HEK293 (cell line): ENCODE data around the gene WNT9B.

ENCODE experiments used
- CTCF ChIA-PET: fragments of 350-600 bp; formaldehyde crosslinking; extraction: SDS; loops from one replicate; lab custom pipeline; 2021; ENCODE audit warnings: antibody characterized with exemption; lab: Yijun Ruan, JAX
- POLR2A ChIA-PET: fragments of 300-600 bp; formaldehyde crosslinking; extraction: SDS; loops from one replicate; lab custom pipeline; 2020; ENCODE audit warnings: antibody characterized with exemption, inconsistent platforms; lab: Yijun Ruan, JAX
- H3K27ac ChIP-seq: fragments of 200-500 bp; sonication (Bioruptor generic); 2 replicates; pipeline ENCODE4 v1.5.1; 2014; ENCODE audit warnings: low read depth, low read length, control low read depth, inconsistent platforms; ENCODE audit errors: extremely low read depth
- H3K36me3 ChIP-seq, 2 experiments: fragments of 200-500 bp in 1 of 2; sonication (Bioruptor generic) in 1 of 2; 1 replicate in 1 of 2; 2 replicates in 1 of 2; pipeline ENCODE4 v1.5.1; 2014 to 2017; ENCODE audit warnings: inconsistent platforms in 2 of 2, low read length in 2 of 2; ENCODE audit not compliant: control insufficient read depth in 2 of 2, insufficient read depth in 1 of 2
- H3K4me1 ChIP-seq: fragments of 200-500 bp; sonication (Bioruptor generic); 2 replicates; pipeline ENCODE4 v1.5.1; 2014; ENCODE audit warnings: mild to moderate bottlenecking, low read length, inconsistent platforms; ENCODE audit not compliant: control insufficient read depth, insufficient read depth
- H3K4me3 ChIP-seq: 2 replicates; pipeline ENCODE4 v1.5.1; 2011; ENCODE audit warnings: low read depth, mild to moderate bottlenecking, control low read depth, low read length, moderate library complexity
- H3K9me3 ChIP-seq: fragments of 200-500 bp; sonication (Bioruptor generic); 2 replicates; pipeline ENCODE4 v1.5.1; 2014; ENCODE audit warnings: low read depth, low read length, inconsistent platforms; ENCODE audit not compliant: control insufficient read depth, insufficient read depth
- BCL11B ChIP-seq: fragments of 450-650 bp; formaldehyde crosslinking; IDR thresholded peaks from 2 replicates; pipeline ENCODE4 v1.5.1; 2016; ENCODE audit warnings: low read depth, missing biosample characterization, missing genetic modification characterization
- SP3 ChIP-seq: fragments of 450-650 bp; formaldehyde crosslinking; IDR thresholded peaks from 2 replicates; pipeline ENCODE4 v1.5.1; 2016; ENCODE audit warnings: missing biosample characterization, missing genetic modification characterization
- SP7 ChIP-seq: fragments of 450-650 bp; formaldehyde crosslinking; IDR thresholded peaks from 2 replicates; pipeline ENCODE4 v1.5.1; 2016; ENCODE audit warnings: missing biosample characterization, missing genetic modification characterization
- ZBTB20 ChIP-seq: fragments of 450-650 bp; formaldehyde crosslinking; IDR thresholded peaks from 2 replicates; pipeline ENCODE4 v1.5.1; 2016; ENCODE audit warnings: missing biosample characterization, missing genetic modification characterization
- ZFP3 ChIP-seq: fragments of 450-650 bp; formaldehyde crosslinking; IDR thresholded peaks from 2 replicates; pipeline ENCODE4 v1.5.1; 2016; ENCODE audit warnings: low read depth, missing biosample characterization, missing genetic modification characterization
- ZNF138 ChIP-seq: fragments of 450-650 bp; formaldehyde crosslinking; IDR thresholded peaks from 2 replicates; pipeline ENCODE4 v1.5.1; 2016; ENCODE audit warnings: missing biosample characterization, missing genetic modification characterization, borderline replicate concordance
- ZNF169 ChIP-seq: fragments of 450-650 bp; formaldehyde crosslinking; IDR thresholded peaks from 2 replicates; pipeline ENCODE4 v1.5.1; 2016; ENCODE audit warnings: missing biosample characterization, missing genetic modification characterization
- ZNF202 ChIP-seq: fragments of 450-650 bp; formaldehyde crosslinking; IDR thresholded peaks from 2 replicates; pipeline ENCODE4 v1.5.1; 2016; ENCODE audit warnings: missing biosample characterization, missing genetic modification characterization, borderline replicate concordance
- ZNF214 ChIP-seq: fragments of 450-650 bp; formaldehyde crosslinking; IDR thresholded peaks from 2 replicates; pipeline ENCODE4 v1.5.1; 2017; ENCODE audit warnings: missing biosample characterization, mild to moderate bottlenecking, missing genetic modification characterization, borderline replicate concordance
- ZNF341 ChIP-seq: fragments of 450-650 bp; formaldehyde crosslinking; IDR thresholded peaks from 2 replicates; pipeline ENCODE4; 2016; ENCODE audit warnings: low read depth, missing biosample characterization, missing genetic modification characterization
- ZNF510 ChIP-seq: fragments of 450-650 bp; formaldehyde crosslinking; IDR thresholded peaks from 2 replicates; pipeline ENCODE4 v1.5.1; 2018; ENCODE audit warnings: mild to moderate bottlenecking, missing genetic modification characterization, missing biosample characterization; ENCODE audit not compliant: insufficient replicate concordance
- ZNF521 ChIP-seq: fragments of 450-650 bp; formaldehyde crosslinking; IDR thresholded peaks from 2 replicates; pipeline ENCODE4 v1.5.1; 2017; ENCODE audit warnings: missing biosample characterization, mild to moderate bottlenecking, missing genetic modification characterization
- ZNF548 ChIP-seq: fragments of 450-650 bp; formaldehyde crosslinking; IDR thresholded peaks from 2 replicates; pipeline ENCODE4 v1.5.1; 2016; ENCODE audit warnings: missing biosample characterization, missing genetic modification characterization
- ZNF664 ChIP-seq: fragments of 450-650 bp; formaldehyde crosslinking; IDR thresholded peaks from 2 replicates; pipeline ENCODE4 v1.5.1; 2016; ENCODE audit warnings: missing biosample characterization, missing genetic modification characterization
- ZNF670 ChIP-seq: fragments of 450-650 bp; formaldehyde crosslinking; IDR thresholded peaks from 2 replicates; pipeline ENCODE4 v1.5.1; 2016; ENCODE audit warnings: missing biosample characterization, missing genetic modification characterization, low read depth
- ZSCAN30 ChIP-seq: fragments of 450-650 bp; IDR thresholded peaks from 2 replicates; pipeline ENCODE4 v1.5.1; 2018; ENCODE audit warnings: missing biosample characterization, mild to moderate bottlenecking, missing genetic modification characterization, moderate library complexity
- TF ChIP-seq, protein P1 (sequence below): fragments of 450-650 bp; formaldehyde crosslinking; IDR thresholded peaks from 2 replicates; pipeline ENCODE4 v1.5.1; 2016; ENCODE audit warnings: missing biosample characterization, missing genetic modification characterization
- TF ChIP-seq, protein P2 (sequence below): fragments of 450-650 bp; formaldehyde crosslinking; IDR thresholded peaks from 2 replicates; pipeline ENCODE4 v1.5.1; 2016; ENCODE audit warnings: missing biosample characterization, missing genetic modification characterization
- TF ChIP-seq, protein P3 (sequence below): fragments of 450-650 bp; formaldehyde crosslinking; IDR thresholded peaks from 2 replicates; pipeline ENCODE4 v1.5.1; 2016; ENCODE audit warnings: missing biosample characterization, missing genetic modification characterization
- TF ChIP-seq, protein P4 (sequence below): fragments of 450-650 bp; formaldehyde crosslinking; optimal IDR thresholded peaks from 2 replicates; pipeline ENCODE3; 2016; ENCODE audit warnings: missing biosample characterization, mild to moderate bottlenecking, missing genetic modification characterization

WNT9B gene

DNA sequence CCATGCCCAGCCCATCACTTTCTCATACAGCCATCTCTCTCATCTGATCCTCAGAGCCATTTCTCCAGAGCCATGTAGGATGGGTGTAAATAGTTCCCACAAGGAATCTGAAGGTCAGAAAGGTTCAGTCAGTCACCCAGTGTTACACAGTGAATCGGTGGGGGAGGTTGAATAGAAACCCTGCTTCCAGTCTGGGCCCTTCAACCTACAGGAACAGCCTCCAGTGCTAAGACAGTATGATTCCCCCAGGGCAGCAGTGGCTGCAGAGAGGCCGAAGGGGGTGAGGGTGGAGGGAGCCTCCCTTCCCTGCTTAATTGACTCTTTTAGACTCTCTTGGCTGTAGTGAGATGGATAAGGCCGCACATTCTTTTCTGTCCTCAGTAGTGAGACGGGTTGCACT lies 3.6 kb downstream of the WNT9B start:
- ChIA-PET POLR2A (no interaction called here), CTCF (interaction anchor here (0.7 to 0.9 kb wide), 2 partner anchors 13 to 15 kb away, joined by 3 to 4 read pairs; no protein-coding TSS in a partner anchor)
- Histone ChIP-seq H3K36me3 (no peaks in the 10 kb centered on the region), H3K4me3 (no peak overlapping the region), H3K4me1 (no peaks in the 10 kb centered on the region; the same call in 1 of the 2 replicates), H3K9me3 (no peaks in the 10 kb centered on the region), H3K27ac (no peak overlapping the region)
- TF ChIP-seq SP3 (tag by site-specific recombination) (no peak), ZNF138 (tag by site-specific recombination) (no peak), ZNF510 (tag by site-specific recombination) (no peak), ZNF670 (tag by site-specific recombination) (no peak), ZNF548 (tag by site-specific recombination) (no peak), ZFP3 (no peak), ZNF214 (no peak)
- TF ChIP-seq, protein P1, sequence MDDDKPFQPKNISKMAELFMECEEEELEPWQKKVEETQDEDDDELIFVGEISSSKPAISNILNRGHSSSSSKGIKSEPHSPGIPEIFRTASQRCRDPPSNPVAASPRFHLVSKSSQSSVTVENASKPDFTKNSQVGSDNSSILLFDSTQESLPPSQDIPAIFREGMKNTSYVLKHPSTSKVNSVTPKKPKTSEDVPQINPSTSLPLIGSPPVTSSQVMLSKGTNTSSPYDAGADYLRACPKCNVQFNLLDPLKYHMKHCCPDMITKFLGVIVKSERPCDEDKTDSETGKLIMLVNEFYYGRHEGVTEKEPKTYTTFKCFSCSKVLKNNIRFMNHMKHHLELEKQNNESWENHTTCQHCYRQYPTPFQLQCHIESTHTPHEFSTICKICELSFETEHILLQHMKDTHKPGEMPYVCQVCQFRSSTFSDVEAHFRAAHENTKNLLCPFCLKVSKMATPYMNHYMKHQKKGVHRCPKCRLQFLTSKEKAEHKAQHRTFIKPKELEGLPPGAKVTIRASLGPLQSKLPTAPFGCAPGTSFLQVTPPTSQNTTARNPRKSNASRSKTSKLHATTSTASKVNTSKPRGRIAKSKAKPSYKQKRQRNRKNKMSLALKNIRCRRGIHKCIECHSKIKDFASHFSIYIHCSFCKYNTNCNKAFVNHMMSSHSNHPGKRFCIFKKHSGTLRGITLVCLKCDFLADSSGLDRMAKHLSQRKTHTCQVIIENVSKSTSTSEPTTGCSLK, result no peak

DNA sequence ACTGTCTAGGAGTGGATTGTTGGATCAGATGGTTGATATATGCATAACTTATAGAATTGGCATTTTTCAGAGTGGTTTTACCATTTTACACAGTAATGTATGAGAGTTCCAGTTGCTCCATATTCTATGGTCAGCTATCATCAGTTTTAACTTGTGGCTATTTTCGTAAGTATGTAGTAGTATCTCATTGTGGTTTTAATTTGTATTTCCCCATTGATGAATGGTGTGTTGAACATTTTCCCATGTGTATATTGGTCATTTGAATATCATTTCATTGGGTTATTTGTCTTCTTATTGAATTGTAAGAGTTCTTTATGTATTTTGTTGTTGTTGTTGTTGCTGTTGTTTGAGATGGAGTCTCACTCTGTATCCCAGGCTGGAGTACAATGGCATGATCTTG lies 6.2 kb downstream of the WNT9B start:
- H3K4me1 ChIP-seq, result no peaks in the 10 kb centered on the region
- TF ChIP-seq ZNF664 (tag by site-specific recombination) (peak; percentile 93), ZNF202 (tag by site-specific recombination) (no peak)
- no peak overlapping the region for H3K4me3 ChIP-seq
- H3K9me3 ChIP-seq, result no peaks in the 10 kb centered on the region
- no peak overlapping the region for H3K27ac ChIP-seq
- no peaks in the 10 kb centered on the region for H3K36me3 ChIP-seq
- CTCF ChIA-PET, result interaction anchor here (3.6 kb wide), 1 partner anchor 15 kb away, joined by 24 read pairs; no protein-coding TSS in a partner anchor
- POLR2A ChIA-PET, result interaction anchor here (0.6 kb wide), 1 partner anchor 49 kb away, joined by 3 read pairs; no protein-coding TSS in a partner anchor

DNA sequence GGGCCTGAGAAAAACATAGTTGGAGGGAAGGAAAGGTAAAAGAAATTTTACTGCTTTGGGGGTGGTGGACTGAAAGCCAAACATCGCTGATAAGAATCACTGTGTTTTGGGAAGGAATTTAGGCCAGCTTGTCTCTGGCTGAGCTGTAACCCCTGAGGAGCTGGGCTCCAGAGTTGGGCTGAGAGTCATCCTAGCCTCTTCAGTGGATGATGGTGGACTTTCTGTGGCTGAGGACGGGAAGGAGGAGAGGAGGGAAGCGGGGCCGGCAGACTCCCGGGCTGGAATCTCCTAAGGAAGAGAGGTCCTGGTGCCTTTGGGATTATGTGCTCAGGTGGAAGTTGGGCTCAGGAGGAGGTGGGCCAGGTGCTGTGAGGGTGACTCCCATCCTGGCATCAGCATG lies 8.6 kb downstream of the WNT9B start:
- Histone ChIP-seq H3K36me3 (no peaks in the 10 kb centered on the region), H3K9me3 (no peaks in the 10 kb centered on the region), H3K4me1 (no peaks in the 10 kb centered on the region), H3K4me3 (no peak overlapping the region), H3K27ac (no peak overlapping the region)
- CTCF ChIA-PET, result interaction anchor here (0.5 to 3.6 kb wide), 4 partner anchors 17 to 455 kb away, joined by 3 to 24 read pairs (median 4); no protein-coding TSS in a partner anchor
- POLR2A ChIA-PET, result no interaction called here
- no peak for TF ChIP-seq ZNF521 (tag by site-specific recombination)
- no peak for TF ChIP-seq ZBTB20 (tag by site-specific recombination)
- no peak for TF ChIP-seq ZNF341
- no peak for TF ChIP-seq ZSCAN30 (tag by site-specific recombination)
- no peak for TF ChIP-seq BCL11B (tag by site-specific recombination)
- TF ChIP-seq, protein P2, sequence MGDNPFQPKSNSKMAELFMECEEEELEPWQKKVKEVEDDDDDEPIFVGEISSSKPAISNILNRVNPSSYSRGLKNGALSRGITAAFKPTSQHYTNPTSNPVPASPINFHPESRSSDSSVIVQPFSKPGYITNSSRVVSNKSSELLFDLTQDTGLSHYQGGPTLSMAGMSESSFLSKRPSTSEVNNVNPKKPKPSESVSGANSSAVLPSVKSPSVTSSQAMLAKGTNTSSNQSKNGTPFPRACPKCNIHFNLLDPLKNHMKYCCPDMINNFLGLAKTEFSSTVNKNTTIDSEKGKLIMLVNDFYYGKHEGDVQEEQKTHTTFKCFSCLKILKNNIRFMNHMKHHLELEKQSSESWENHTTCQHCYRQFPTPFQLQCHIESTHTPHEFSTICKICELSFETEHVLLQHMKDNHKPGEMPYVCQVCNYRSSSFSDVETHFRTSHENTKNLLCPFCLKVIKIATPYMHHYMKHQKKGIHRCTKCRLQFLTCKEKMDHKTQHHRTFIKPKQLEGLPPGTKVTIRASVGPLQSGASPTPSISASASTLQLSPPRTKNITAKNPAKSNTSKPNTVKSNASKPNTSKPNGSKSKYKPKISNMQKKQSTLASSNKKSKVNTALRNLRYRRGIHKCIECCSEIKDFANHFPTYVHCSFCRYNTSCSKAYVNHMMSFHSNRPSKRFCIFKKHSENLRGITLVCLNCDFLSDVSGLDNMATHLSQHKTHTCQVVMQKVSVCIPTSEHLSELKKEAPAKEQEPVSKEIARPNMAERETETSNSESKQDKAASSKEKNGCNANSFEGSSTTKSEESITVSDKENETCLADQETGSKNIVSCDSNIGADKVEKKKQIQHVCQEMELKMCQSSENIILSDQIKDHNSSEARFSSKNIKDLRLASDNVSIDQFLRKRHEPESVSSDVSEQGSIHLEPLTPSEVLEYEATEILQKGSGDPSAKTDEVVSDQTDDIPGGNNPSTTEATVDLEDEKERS (tag by site-specific recombination), result no peak
- no peak for TF ChIP-seq ZNF169 (tag by site-specific recombination)
- TF ChIP-seq, protein P3, sequence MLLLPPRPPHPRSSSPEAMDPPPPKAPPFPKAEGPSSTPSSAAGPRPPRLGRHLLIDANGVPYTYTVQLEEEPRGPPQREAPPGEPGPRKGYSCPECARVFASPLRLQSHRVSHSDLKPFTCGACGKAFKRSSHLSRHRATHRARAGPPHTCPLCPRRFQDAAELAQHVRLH (tag by site-specific recombination), result no peak
- TF ChIP-seq SP7 (tag by site-specific recombination), result no peak
- no peak for TF ChIP-seq ZFP3
- TF ChIP-seq, protein P4, sequence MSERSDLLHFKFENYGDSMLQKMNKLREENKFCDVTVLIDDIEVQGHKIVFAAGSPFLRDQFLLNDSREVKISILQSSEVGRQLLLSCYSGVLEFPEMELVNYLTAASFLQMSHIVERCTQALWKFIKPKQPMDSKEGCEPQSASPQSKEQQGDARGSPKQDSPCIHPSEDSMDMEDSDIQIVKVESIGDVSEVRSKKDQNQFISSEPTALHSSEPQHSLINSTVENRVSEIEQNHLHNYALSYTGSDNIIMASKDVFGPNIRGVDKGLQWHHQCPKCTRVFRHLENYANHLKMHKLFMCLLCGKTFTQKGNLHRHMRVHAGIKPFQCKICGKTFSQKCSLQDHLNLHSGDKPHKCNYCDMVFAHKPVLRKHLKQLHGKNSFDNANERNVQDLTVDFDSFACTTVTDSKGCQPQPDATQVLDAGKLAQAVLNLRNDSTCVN (tag by site-specific recombination), result no peak
